NCI-H2107 treated with DMSO at 0.1 percent for 48 hours (cell line): Measurements from ENCODE around the gene HOXA5.

ENCODE experiments used
- DNase-seq: peaks from one replicate; lab custom pipeline; 2025; ENCODE audit not compliant: unreplicated experiment; lab: John Stamatoyannopoulos, UW

The HOXA5 gene

DNA sequence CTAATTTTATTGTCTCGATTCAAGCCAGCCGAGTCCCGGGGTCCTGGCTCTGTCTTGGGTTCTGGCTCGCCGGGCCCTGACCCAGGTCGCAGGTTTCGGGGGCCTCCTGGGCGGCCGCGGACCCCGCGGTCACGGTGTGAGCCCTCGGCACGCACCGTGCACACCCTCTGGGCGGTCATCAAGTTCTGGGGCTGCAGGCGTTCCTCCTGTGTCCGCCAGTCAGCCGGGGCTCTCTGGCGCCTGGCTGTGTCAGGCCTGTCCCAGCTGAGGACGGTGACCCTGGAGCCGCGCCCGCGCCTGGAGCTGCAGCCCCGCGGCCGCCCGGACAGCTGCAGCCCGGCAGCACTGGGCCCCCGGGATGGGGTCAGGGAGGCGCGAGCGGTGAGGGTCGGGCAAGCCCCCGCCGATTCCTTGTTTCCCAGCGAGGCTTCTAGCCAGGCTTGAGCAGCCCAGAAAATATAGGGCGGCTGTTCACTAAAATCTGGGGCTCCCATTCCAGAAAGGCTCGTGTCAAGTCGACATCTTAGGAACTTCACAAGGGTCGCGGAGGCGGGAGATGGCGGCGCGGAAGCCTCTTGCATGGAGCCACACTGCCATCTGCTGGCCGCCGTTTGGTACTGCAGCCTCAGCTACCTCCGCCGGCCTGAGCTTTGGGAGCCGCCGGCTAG is 17.2 kb upstream of the HOXA5 start:
- DNase-seq, result peak; percentile 50

- DNase-seq, result no peak
These were observed 16.7 kb upstream of the HOXA5 start for GRCh38 chr7:27160145-27160545.

GRCh38 chr7:27159266-27160144 is 16.0 kb upstream of the HOXA5 start:
- no peak for DNase-seq

DNA sequence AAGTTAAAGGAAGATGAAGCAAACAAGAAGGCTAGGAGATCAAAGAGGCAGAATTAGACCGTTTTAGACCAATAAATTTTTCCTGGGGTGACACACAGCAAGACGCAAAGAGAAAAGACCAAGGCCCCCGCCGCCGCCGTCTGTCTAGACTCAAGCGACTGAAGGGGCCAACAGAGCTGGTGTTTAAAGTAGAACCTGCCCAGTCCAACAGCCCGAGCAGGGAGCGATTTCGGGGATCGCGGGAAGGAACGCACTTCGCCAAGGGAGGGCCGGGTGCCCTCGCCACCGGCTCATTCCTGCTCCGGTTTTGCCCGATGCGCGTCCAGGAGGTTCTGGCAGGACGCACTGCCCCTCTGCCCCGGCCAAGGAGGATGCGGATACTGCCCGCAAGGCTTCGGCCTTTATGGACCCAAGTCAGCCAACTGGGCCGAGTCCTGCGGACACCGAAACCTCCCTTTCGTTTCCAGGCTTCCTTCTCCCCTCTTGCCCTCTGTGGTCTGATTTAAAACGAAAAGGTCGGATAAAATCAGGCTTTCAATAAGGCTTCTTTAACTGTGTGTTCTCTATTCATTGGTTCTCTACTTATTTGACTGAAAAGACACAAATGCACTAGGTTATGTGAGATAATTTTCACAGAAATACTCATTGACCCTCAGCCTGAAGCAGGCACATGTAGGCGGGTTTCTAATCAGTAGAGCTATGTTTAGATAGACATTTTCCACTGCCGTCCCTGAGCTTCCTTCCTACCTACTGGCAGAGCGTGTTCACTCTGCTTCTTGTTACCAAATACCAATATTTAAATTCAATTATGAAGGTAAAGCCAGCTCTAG is 15.2 kb upstream of the HOXA5 start:
- DNase-seq, result no peak

- no peak for DNase-seq
These were observed 14.4 kb upstream of the HOXA5 start for GRCh38 chr7:27157702-27158431.

GRCh38 chr7:27156916-27157701 is 13.6 kb upstream of the HOXA5 start:
- DNase-seq, result no peak

GRCh38 chr7:27156508-27156898 is 13.0 kb upstream of the HOXA5 start, which contains the start of gene HOXA7:
HOXA7 (minus strand) TSS chr7:27156675; CDS start chr7:27156545, 130 bp downstream.
- no peak for DNase-seq

GRCh38 chr7:27155816-27156507 is 12.5 kb upstream of the HOXA5 start:
- no peak for DNase-seq

- DNase-seq, result no peak
These were observed 11.7 kb upstream of the HOXA5 start for GRCh38 chr7:27154901-27155815.

DNA sequence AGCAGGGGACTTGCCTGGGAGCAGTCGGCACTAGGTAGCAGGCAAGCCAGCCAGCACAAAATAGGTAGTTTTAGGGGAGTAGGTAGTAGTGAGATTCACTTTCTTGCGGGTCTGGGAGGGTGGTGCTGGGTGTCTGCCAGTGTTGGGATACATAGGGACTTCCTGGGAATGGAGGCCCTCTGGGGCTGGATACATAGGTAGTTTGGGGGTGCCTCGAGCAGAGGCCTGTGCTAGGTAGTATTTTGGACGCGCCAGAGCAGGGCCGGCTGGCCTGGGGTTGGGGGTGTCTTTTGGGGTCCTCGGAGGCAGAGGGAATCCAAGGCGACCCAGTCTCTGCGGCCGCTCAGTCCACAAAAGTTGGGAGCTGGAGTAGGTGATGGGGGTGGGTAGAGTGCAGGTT is 10.9 kb upstream of the HOXA5 start:
- DNase-seq, result no peak

- no peak for DNase-seq
These were observed 10.0 kb upstream of the HOXA5 start for GRCh38 chr7:27153526-27153925.

DNA sequence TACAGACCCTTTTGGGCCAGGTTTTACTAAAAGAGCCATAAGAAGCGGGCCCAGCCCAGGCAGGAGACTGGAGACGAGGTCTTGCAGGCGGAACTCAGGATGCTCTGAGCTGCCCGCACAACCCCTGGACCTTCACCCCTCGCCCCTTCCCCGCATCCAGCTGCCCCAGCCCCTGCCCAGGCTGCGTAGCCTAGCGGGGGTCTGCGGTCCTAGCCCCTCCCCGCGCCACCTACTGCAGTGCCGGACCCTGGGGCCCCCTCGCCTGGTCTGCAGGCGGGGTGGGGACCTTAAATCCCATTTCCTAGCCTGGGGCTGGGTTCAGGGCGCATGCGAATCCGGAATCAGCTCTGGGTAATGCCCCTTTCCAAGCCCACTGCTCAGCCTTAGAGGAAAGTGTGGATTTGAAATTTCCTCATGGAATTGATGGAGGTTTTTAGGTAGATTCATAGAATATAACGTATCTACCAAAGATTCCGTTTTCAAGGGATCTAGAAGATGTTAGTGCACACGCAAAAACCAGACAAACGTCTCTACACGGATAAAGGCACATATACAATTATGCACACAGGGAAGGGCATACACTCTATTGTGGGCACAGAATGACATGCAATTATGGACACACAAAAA is 9.4 kb upstream of the HOXA5 start:
- DNase-seq, result no peak

- DNase-seq, result no peak
These were observed 8.7 kb upstream of the HOXA5 start, which contains the start of gene HOXA3 for GRCh38 chr7:27151931-27152815. HOXA3 (minus strand) TSS chr7:27152583; CDS start chr7:27110640, 41,943 bp downstream.

DNA sequence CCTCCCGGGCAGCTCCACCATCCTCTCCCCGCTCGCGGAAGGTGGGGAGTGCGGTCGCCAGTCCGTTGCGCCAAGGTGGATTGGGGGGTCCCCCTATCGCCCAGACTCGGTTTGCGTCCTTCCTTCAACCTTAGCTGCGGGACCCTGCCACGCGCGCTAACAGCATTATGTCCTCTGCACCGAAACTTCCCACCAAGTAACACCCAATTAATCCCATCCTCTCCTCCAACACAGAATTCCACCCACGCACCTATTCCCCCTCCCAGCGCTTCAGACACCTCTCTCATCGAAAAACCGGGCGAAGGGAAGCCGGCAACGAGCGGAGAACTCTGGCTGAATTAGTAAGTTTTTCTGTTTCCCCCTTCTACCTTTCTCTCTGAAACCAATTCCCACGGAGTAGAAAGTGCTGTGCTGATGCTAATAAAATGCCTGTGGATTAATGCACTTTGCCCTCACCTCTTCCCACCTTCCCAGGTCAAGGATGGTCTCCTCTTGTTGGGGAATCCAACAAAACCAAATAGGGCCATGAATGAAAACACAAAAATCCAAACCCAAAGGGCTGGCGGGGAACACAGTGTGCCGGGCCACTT is 8.0 kb upstream of the HOXA5 start:
- DNase-seq, result no peak

- no peak for DNase-seq
These were observed 7.3 kb upstream of the HOXA5 start for GRCh38 chr7:27150568-27151340.
